SIG-M5 treated with dmso at 0.1 percent for 504 hours (cell line): ENCODE data around the gene ATRAID.
"Not testable (repeated sequence)": the region's sequence is repeated elsewhere in the genome, so short reads cannot be mapped to it uniquely, and the experiment has no call there.

Experiments
- DNase-seq: peaks from one replicate; lab custom pipeline; 2025; ENCODE audit not compliant: unreplicated experiment; lab: John Stamatoyannopoulos, UW

The ATRAID gene

GRCh38 chr2:27211943-27212625, at the start of gene ATRAID, which contains the start of gene SLC5A6:
Gene ATRAID (plus strand): TSS chr2:27212041. CDS start chr2:27212369, 328 bp downstream.
Gene SLC5A6 (minus strand): TSS chr2:27212268. CDS start chr2:27207650, 4,618 bp downstream.
- DNase-seq = peak; percentile 85

- DNase-seq = no peak
These were observed 49.4 kb upstream of the ATRAID start for GRCh38 chr2:27162151-27163121.

- DNase-seq = no peak
These were observed 46.7 kb upstream of the ATRAID start for GRCh38 chr2:27164960-27165763.

- no peak for DNase-seq
These were observed 41.1 kb upstream of the ATRAID start for GRCh38 chr2:27170581-27171337.

GRCh38 chr2:27171351-27171848, 40.4 kb upstream of the ATRAID start:
- no peak for DNase-seq

- no peak for DNase-seq
These were observed 37.2 kb upstream of the ATRAID start for GRCh38 chr2:27174638-27175037.

GRCh38 chr2:27175330-27175729, 36.5 kb upstream of the ATRAID start:
- no peak for DNase-seq

GRCh38 chr2:27175781-27176180, 36.1 kb upstream of the ATRAID start:
- not testable (repeated sequence) for DNase-seq

GRCh38 chr2:27177441-27178351, 34.1 kb upstream of the ATRAID start:
- no peak for DNase-seq

- DNase-seq = no peak
These were observed 33.4 kb upstream of the ATRAID start for GRCh38 chr2:27178469-27178868.

- no peak for DNase-seq
These were observed 32.4 kb upstream of the ATRAID start for GRCh38 chr2:27179344-27180000.

GRCh38 chr2:27182346-27182745, 29.5 kb upstream of the ATRAID start:
- no peak for DNase-seq

- peak; percentile 24 for DNase-seq
These were observed 27.7 kb upstream of the ATRAID start for GRCh38 chr2:27184115-27184514.

GRCh38 chr2:27185331-27186026, 26.4 kb upstream of the ATRAID start:
- peak; percentile 74 for DNase-seq

GRCh38 chr2:27186613-27187345, 25.1 kb upstream of the ATRAID start:
- DNase-seq = no peak

GRCh38 chr2:27189989-27190388, 21.9 kb upstream of the ATRAID start:
- no peak for DNase-seq

GRCh38 chr2:27191070-27191829, 20.6 kb upstream of the ATRAID start:
- DNase-seq = peak; percentile 65
